GM12878 (cell line): Measurements from ENCODE around the gene CAMK2B. TPM values are rescaled to one million over a fixed set of nuclear protein-coding genes. Genes with fewer than 3 reads are reported as not detected.

Source experiments
- ATAC-seq: fragments of 200-7000 bp; cut with Tn5 transposase; 3 replicates; pipeline ENCODE4 v1.9.1; 2020; ENCODE audit warnings: mild to moderate bottlenecking, moderate library complexity
- BruUV-seq: library from RNA; stranded (reverse); fragments of 400-500 nt; replicated peaks from 2 replicates; lab custom pipeline; 2021; lab: Mats Ljungman, UMichigan
- CTCF ChIA-PET: fragments of 300-600 bp; sonication (Branson Sonifier 250); formaldehyde crosslinking; extraction: SDS; loops from one replicate; lab custom pipeline; 2021; ENCODE audit warnings: inconsistent platforms; lab: Yijun Ruan, JAX
- POLR2A ChIA-PET: fragments of 350-600 bp; formaldehyde crosslinking; extraction: SDS; loops from one replicate; lab custom pipeline; 2021; ENCODE audit warnings: inconsistent platforms; lab: Charles Lee
- RAD21 ChIA-PET: fragments of 300-600 bp; sonication (Branson Sonifier 250); formaldehyde crosslinking; loops from one replicate; lab custom pipeline; 2023; ENCODE audit warnings: antibody characterized with exemption; ENCODE audit not compliant: unreplicated experiment; lab: Charles Lee
- SMC1A ChIA-PET: fragments of 300-600 bp; sonication (Branson Sonifier 250); formaldehyde crosslinking; loops from one replicate; lab custom pipeline; 2023; ENCODE audit not compliant: unreplicated experiment, uncharacterized antibody; lab: Charles Lee
- DNase-seq: peaks from one replicate; pipeline ENCODE4 v3.0.0-alpha.2; 2011; ENCODE audit warnings: low read depth, low spot score
- FAIRE-seq: peaks from 3 replicates; lab custom pipeline; 2011; peaks lifted over from hg19 to GRCh38; lab: Jason Lieb, UNC
- H2AFZ ChIP-seq: 2 replicates; pipeline ENCODE4 v1.6.0; 2011; ENCODE audit warnings: low read depth, low read length, control low read depth; ENCODE audit not compliant: control insufficient read depth
- H3K27ac ChIP-seq: 2 replicates; pipeline ENCODE4 v1.5.1; 2011; ENCODE audit warnings: control low read depth; ENCODE audit not compliant: control insufficient read depth, insufficient read depth
- H3K27me3 ChIP-seq, 2 experiments: replicated peaks in 1 of 2; 2 replicates each; pipeline versions ENCODE4 v1.6.0 to v1.6.1; 2011; ENCODE audit warnings: low read length in 1 of 2; ENCODE audit not compliant: control insufficient read depth in 2 of 2, insufficient read depth in 2 of 2
- H3K36me3 ChIP-seq, 2 experiments: 2 replicates each; pipeline ENCODE4 v1.5.1; 2011; ENCODE audit warnings: low read length in 1 of 2; ENCODE audit not compliant: control insufficient read depth in 2 of 2, insufficient read depth in 2 of 2
- H3K4me1 ChIP-seq: 2 replicates; pipeline ENCODE4 v1.6.1; 2011; ENCODE audit warnings: mild to moderate bottlenecking, low read length, moderate library complexity, mixed read lengths; ENCODE audit not compliant: control insufficient read depth, insufficient read depth
- H3K4me2 ChIP-seq: 2 replicates; pipeline ENCODE4 v1.6.0; 2011; ENCODE audit warnings: control low read depth; ENCODE audit not compliant: control insufficient read depth, insufficient read depth
- H3K4me3 ChIP-seq: fragments of 200-600 bp; sonication (generic); 2 replicates; pipeline ENCODE4 v1.5.1; 2016
- H3K79me2 ChIP-seq: 2 replicates; pipeline ENCODE4 v1.6.0; 2011; ENCODE audit warnings: low read length; ENCODE audit not compliant: control insufficient read depth, insufficient read depth
- H3K9ac ChIP-seq: 2 replicates; pipeline ENCODE4 v1.8.0; 2011; ENCODE audit warnings: low read length, control low read depth, mixed read lengths; ENCODE audit not compliant: control insufficient read depth, insufficient read depth
- H3K9me3 ChIP-seq: replicated peaks from 3 replicates; pipeline ENCODE4 v1.5.1; 2011; ENCODE audit warnings: mild to moderate bottlenecking, low read length; ENCODE audit not compliant: control insufficient read depth, insufficient read depth
- H4K20me1 ChIP-seq: 2 replicates; pipeline ENCODE4 v1.6.0; 2011; ENCODE audit not compliant: control insufficient read depth, insufficient read depth
- CHD1 ChIP-seq: IDR thresholded peaks from 2 replicates; pipeline ENCODE4 v1.6.1; 2012; ENCODE audit warnings: low read depth, low read length, improper control_type of control experiment
- CHD4 ChIP-seq: fragments of 200-600 bp; sonication (generic); IDR thresholded peaks from 2 replicates; pipeline ENCODE4 v1.6.1; 2016; ENCODE audit warnings: mild to moderate bottlenecking
- E2F4 ChIP-seq: IDR thresholded peaks from 2 replicates; pipeline ENCODE4 v1.6.1; 2012; ENCODE audit warnings: low read depth, low read length, improper control_type of control experiment
- MAX ChIP-seq: IDR thresholded peaks from 2 replicates; pipeline ENCODE4 v1.6.1; 2012; ENCODE audit warnings: low read depth, low read length, improper control_type of control experiment
- MYB ChIP-seq: fragments of 150-350 bp; IDR thresholded peaks from 2 replicates; pipeline ENCODE4 v1.6.1; 2014; ENCODE audit warnings: mild to moderate bottlenecking, low read depth, low read length, borderline replicate concordance
- NKRF ChIP-seq: fragments of 450-650 bp; conservative IDR thresholded peaks from 2 replicates; pipeline ENCODE4 v1.6.1; 2017; ENCODE audit warnings: mild to moderate bottlenecking, moderate library complexity
- POLR2AphosphoS2 ChIP-seq: IDR thresholded peaks from 2 replicates; pipeline ENCODE4 v1.6.1; 2011; ENCODE audit warnings: low read depth, mild to moderate bottlenecking, low read length, improper control_type of control experiment, moderate library complexity
- RELB ChIP-seq: fragments of 450-650 bp; IDR thresholded peaks from 2 replicates; pipeline ENCODE4 v1.6.1; 2017; ENCODE audit warnings: low read depth, mild to moderate bottlenecking, moderate library complexity
- SUPT20H ChIP-seq: IDR thresholded peaks from 2 replicates; pipeline ENCODE4 v1.6.1; 2011; ENCODE audit warnings: low read depth, mild to moderate bottlenecking, low read length, moderate library complexity, borderline replicate concordance; ENCODE audit not compliant: control insufficient read depth
- ZBTB40 ChIP-seq: fragments of 450-650 bp; IDR thresholded peaks from 2 replicates; pipeline ENCODE4 v1.6.1; 2016; ENCODE audit warnings: mild to moderate bottlenecking, moderate library complexity, borderline replicate concordance
- WGBS: methylation state at CpG from one replicate; pipeline ENCODE4 v1.1.6; 2016; ENCODE audit warnings: low lambda C conversion rate; ENCODE audit not compliant: insufficient replicate concordance, insufficient coverage; ENCODE audit errors: missing lambda C conversion rate; 5-methylcytosine and 5-hydroxymethylcytosine counted together
- in situ Hi-C: fragments of 300-500 bp; cut with MboI; formaldehyde crosslinking; loops from 9 replicates; pipeline ENCODE4 v1.14.3; 2018; ENCODE audit warnings: mixed read lengths
- intact Hi-C: fragments of 100-400 bp; cut with micrococcal nuclease; formaldehyde crosslinking; loops from one replicate; pipeline ENCODE4 v1.14.2; 2022; ENCODE audit not compliant: unreplicated experiment
- polyA plus RNA-seq, 11 experiments: library from polyadenylated mRNA; depleted of rRNA in 4 of 11; unstranded in 6 of 11; stranded (reverse) in 5 of 11; fragments of >200 nt; fragmentation: Nextera tagmentation in 4 of 11; fragmentation: Illumina TruSeq in 1 of 11; extraction: Ambion mirVana in 4 of 11; extraction: Trizol in 1 of 11; gene quantifications; 1 replicate in 1 of 11; 2 replicates in 10 of 11; pipeline versions ENCODE4 v1.2.1 to v1.2.3, GENCODE V29; 2011 to 2016; ENCODE audit warnings: inconsistent platforms in 2 of 11, missing spikeins in 2 of 11, low read depth in 1 of 11
- total RNA-seq, 4 experiments: library from RNA; depleted of rRNA in 3 of 4; stranded (reverse); fragments of >200 nt in 3 of 4; fragmentation: Illumina TruSeq in 1 of 4; extraction: Trizol in 1 of 4; gene quantifications; 2 replicates each; pipeline versions ENCODE4 v1.2.1 to v1.2.3, GENCODE V29; 2013 to 2021

The CAMK2B gene
- total and polyA plus RNA-seq, 10 of the 15 experiments (the other 5 are each of a cell fraction or from before 2014, with no cell fraction given), result 0.06 to 0.23 (median 0.11) TPM; not detected in 5

- no peaks in the 10 kb centered on the region for H3K36me3 ChIP-seq
- SMC1A ChIA-PET, result interaction anchor here (1.2 to 2.7 kb wide), 8 partner anchors 16 to 323 kb away, joined by 3 to 12 read pairs (median 4); partner anchors contain the start of gene NUDCD3
- DNase-seq, result no peak
- in situ Hi-C loops, result no loop called here
- no peaks in the 10 kb centered on the region; a peak in 1 of 4 replicates for H3K27me3 ChIP-seq
- H3K9ac ChIP-seq, result no peak overlapping the region
- H3K9me3 ChIP-seq, result no peaks in the 10 kb centered on the region
- TF ChIP-seq ZBTB40, result no peak
- TF ChIP-seq E2F4, result no peak
- no peak for TF ChIP-seq MYB
- TF ChIP-seq RELB, result no peak
- TF ChIP-seq CHD4, result no peak
- TF ChIP-seq CHD1, result no peak
- TF ChIP-seq SUPT20H, result no peak
- TF ChIP-seq NKRF, result no peak
- TF ChIP-seq POLR2AphosphoS2, result no peak
- TF ChIP-seq MAX, result no peak
- TF ChIP-seq, all 136 proteins: peak for 0
- no peaks in the 10 kb centered on the region for H4K20me1 ChIP-seq
- no TSS peak for BruUV-seq
- H3K27ac ChIP-seq, result no peak overlapping the region
- H3K79me2 ChIP-seq, result no peaks in the 10 kb centered on the region
- POLR2A ChIA-PET, result interaction anchor here (0.7 kb wide), 1 partner anchor 233 kb away, joined by 5 read pairs; no protein-coding TSS in a partner anchor
- 18% methylated on average over 10 of the region's 10 CpGs for WGBS
- RAD21 ChIA-PET, result interaction anchor here (0.9 to 2.7 kb wide), 6 partner anchors 32 to 323 kb away, joined by 3 to 30 read pairs (median 6); no protein-coding TSS in a partner anchor
- CTCF ChIA-PET, result interaction anchor here (0.7 to 6.0 kb wide), 14 partner anchors 9 to 331 kb away, joined by 3 to 41 read pairs (median 6); partner anchors contain the start of gene NUDCD3
- no peak overlapping the region for H2AFZ ChIP-seq
- no peak overlapping the region for H3K4me2 ChIP-seq
- no peaks in the 10 kb centered on the region for H3K4me1 ChIP-seq
- no peak for ATAC-seq
- H3K4me3 ChIP-seq, result no peak overlapping the region
- FAIRE-seq, result no peak
- intact Hi-C loops, result loop anchor here (5.0 kb wide), 1 partner anchor 130 kb away; no protein-coding TSS in a partner anchor
Measured at GRCh38 chr7:44242091-44242490, 83.3 kb downstream of the CAMK2B start.
